Cardiac septum (tissue), 1 donor: ENCODE measurements around the gene SFI1. TPM values are rescaled to one million over a fixed set of nuclear protein-coding genes. Genes with fewer than 3 reads are reported as not detected.
"Not testable (repeated sequence)": the region's sequence is repeated elsewhere in the genome, so short reads cannot be mapped to it uniquely, and the experiment has no call there.

Source experiments
- DNase-seq: peaks from one replicate; pipeline ENCODE4 v3.0.0-alpha.2; 2020; ENCODE audit warnings: low spot score
- intact Hi-C: fragments of 100-400 bp; cut with DNase I; formaldehyde crosslinking; loops from one replicate; pipeline ENCODE4 v1.14.0; 2022
- total RNA-seq: library from RNA; stranded (reverse); fragmentation: NEBNext Ultra II Directional; extraction: Animal tissue kit (Norgen Biotek cat#: 25700); gene quantifications from one replicate; pipeline ENCODE4 v1.2.1, GENCODE V29; 2021
- donor health status: DM: no; HTN: no; CAD: no.

Gene SFI1
- total RNA-seq, 1 donor from 2014 or later = 8.6 TPM

DNA sequence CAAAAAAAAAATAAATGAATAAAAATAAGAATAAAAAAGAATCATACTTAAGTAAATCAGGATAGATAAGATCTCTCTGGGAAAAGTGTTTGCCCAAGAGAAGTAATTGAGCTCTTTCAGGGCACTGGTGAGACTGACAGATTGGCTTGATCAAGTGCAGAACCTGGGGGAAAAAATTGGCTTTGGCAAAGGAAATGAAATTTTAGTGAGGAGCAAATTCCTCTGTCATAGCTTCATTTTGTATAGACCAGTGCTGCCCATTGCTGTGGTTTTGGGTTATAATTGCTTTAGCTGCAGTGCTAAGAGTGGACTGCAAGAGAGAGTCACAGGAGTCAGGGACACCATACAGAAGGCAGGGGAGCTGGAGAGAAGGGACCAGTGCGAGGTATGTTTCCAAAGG lies 35.7 kb downstream of the SFI1 start:
- intact Hi-C loops = no loop called here
- no peak for DNase-seq

- intact Hi-C loops = no loop called here
- no peak for DNase-seq
Observed at GRCh38 chr22:31533374-31533773, 37.0 kb downstream of the SFI1 start.

DNA sequence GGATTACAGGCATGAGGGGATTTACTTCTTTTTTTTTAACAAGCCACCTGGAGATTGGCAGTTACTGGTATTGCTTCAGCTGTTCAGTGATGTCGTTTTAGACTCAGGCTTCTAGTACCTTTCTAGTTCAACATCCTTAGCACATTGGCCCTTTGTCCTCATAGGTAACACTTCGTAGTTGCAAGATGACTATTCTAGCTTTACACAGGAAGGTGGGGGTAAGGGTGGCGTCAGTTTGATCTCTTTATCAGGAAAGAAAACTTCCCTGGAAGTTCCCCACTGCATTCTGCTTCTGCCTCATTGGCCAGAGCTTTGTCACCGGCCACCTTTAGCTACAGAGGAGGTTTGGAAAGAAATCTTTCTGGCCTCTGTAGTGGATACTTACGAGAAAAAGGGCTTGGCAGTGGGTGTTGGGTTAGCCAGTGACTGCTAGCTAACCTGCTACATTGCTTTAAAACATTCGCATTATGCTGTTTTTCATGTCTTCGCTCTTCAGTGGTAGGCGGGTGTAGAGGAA lies 40.7 kb downstream of the SFI1 start:
- DNase-seq = no peak
- intact Hi-C loops = no loop called here

GRCh38 chr22:31538815-31539214 lies 42.5 kb downstream of the SFI1 start:
- DNase-seq = no peak
- intact Hi-C loops = no loop called here

GRCh38 chr22:31540166-31540565 lies 43.8 kb downstream of the SFI1 start:
- DNase-seq, intact Hi-C loops: not testable (repeated sequence)

- intact Hi-C loops = no loop called here
- no peak for DNase-seq
Observed at GRCh38 chr22:31540966-31541365, 44.6 kb downstream of the SFI1 start.

DNA sequence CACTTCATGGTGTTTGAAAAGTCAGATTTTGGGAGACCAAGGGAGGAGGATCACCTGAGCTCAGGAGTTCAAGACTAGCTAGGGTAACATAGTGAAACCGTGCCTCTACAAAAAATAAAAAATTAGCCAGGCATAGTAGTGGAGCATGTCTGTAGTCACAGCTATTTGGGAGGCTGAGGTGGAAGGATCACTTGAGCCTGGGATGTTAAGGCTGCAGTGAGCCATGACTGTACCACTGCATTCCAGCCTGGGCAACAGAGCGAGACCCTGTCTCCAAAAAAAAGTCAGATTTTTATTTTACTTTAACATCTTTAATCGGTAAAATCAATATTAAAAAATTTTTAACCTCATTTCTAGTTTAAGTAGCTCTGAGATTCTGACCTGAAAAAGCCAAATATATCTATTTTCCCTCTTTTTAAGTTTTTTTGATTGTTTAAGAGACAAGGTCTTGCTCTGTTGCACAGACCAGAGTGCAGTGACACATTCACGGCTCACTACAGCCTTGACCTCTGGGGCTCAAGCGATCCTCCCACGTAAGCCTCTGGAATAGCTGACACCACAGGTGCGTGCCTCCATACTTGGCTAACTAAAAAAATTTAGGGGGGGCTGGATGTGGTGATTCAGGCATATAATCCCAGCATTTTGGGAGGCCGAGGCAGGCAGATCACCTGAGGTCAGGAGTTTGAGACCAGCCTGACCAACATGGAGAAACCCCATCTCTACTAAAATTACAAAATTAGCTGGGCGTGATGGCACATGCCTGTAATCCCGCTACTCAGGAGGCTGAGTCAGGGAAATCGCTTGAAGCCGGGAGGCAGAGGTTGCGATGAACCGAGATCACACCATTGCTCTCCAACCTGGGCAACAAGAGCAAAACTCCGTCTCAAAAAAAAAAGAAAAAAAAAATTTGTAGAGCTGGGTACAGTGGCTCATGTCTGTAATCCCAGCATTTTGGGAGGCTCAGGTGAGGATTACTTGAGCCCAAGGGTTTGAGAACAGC lies 48.4 kb downstream of the SFI1 start:
- DNase-seq = no peak
- intact Hi-C loops = no loop called here

DNA sequence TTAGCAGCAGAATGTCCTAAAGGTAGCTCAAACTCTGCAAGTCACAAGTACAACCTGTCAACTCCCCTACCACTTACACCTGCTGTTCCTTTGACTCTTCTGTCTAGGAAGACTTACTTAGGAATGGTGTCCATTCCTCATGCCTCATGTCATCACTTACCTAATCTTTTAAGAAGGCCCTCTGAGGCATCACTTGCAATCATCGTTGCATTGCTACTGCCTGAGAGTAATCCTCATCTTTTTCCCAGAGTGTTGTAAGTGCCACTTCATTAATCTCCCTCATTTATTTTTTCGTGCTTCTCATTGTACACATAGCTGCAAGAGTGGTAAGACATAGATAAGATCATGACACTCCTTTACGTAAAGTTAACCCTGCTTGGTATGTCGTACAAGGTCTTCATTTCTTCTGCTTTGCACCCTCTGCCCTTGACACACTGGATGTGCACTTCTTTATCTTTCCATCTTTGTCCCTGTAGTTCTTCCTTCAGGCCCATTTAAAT lies 54.6 kb downstream of the SFI1 start:
- intact Hi-C loops = no loop called here
- no peak for DNase-seq

DNA sequence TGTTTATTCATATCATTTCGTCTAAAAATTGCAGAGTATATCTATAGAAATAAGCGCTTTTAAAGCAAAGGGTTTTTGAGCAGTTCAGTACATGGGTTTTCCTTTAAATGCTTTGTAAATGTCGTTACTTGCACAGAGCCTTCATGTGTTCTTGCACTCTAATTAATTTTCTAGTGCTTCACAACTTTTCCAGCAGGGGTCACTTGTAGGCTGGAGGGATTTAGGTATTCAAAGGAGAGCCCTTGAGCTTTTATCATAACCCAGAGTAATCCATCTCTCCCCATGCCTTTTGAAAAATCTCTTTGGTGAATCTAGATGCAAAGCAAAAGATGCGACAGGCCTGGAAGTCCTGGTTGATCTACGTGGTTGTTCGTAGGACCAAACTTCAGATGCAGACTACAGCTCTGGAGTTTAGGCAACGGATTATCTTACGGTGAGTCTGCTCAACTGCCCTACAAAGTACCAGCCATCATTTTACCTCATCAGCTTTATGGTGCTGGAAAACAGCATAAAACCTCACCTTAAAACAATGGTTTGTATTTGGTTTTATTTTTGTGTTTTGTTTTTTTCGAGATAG lies 60.4 kb downstream of the SFI1 start:
- DNase-seq = no peak
- intact Hi-C loops = no loop called here

DNA sequence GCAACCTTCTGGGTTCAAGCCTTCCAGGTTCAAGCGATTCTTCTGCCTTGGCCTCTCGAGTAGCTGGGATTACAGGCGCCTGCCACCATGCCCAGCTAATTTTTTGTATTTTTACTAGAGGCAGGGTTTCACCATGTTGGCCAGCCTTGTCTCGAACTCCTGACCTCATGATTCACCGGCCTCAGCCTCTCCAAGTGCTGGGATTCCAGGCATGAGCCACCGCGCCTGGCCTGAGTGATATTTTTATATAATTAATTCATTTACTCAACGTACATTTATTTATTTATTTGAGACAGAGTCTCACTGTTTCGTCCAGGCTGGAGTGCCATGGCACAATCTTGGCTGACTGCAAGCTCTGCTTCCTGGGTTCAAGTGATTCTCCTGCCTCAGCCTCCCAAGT lies 62.2 kb downstream of the SFI1 start:
- intact Hi-C loops = not testable (repeated sequence)

DNA sequence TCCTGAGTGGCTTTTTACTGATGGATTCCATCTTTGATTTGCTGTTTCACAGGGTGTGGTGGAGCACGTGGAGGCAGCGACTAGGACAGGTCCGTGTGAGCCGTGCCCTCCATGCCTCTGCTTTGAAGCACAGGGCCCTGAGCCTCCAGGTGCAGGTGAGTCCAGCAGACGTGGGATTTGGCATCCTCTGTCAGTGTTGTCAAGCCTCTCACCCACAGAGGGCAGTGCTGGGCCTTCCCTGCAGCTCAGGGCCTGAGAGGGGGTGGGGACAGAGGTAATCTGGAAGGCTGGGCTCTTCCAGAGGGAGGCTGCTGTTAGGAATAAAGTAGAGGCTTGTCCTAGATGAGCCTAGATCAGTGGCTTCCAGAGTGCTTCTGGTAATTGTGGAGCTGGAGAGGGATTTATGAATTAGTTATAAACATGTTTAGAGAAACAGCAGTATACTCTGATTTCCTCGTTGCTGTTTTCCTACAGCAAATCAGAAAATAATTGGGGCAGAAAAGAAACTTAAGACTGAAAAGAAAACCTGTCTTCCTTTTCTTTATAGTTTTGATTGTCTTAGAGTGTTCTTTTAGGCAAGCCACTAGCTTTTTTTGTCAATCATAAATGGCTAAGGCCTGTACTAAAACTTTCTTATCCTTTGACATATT lies 65.0 kb downstream of the SFI1 start:
- peak; percentile 75 for DNase-seq
- intact Hi-C loops = loop anchor here (2.0 kb wide), 1 partner anchor 71 kb away; no protein-coding TSS in a partner anchor

More for the DNA sequence above, 62.2 kb downstream of the SFI1 start:
- not testable (repeated sequence) for DNase-seq

- DNase-seq = no peak
- intact Hi-C loops = loop anchor here (2.0 kb wide), 1 partner anchor 71 kb away; no protein-coding TSS in a partner anchor
Observed at GRCh38 chr22:31561970-31562369, 65.6 kb downstream of the SFI1 start.

DNA sequence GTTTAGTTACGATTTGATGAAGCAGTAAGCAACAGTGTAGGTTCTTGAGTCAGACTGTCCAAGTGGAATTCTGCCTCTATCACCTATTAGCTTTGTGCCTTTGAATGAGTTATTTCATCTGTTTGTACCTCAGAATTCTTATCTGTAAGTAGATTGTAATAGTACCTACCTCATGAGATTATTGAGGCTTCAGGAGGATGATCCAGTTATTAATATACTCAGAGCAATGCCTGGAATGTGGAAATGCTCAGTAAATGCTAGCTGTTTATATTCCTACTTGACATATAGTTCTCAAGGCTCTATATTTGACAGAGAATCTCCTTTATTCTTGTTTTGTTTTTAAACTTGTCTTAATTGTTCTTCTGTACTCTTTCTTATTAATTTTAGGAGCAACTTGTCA lies 70.1 kb downstream of the SFI1 start:
- intact Hi-C loops = no loop called here

GRCh38 chr22:31567196-31567595 lies 70.9 kb downstream of the SFI1 start:
- intact Hi-C loops = no loop called here
- DNase-seq = no peak

More for the DNA sequence above, 70.1 kb downstream of the SFI1 start:
- no peak for DNase-seq

- intact Hi-C loops = no loop called here
- no peak for DNase-seq
Observed at GRCh38 chr22:31567702-31568101, 71.4 kb downstream of the SFI1 start.

- intact Hi-C loops = no loop called here
Observed at GRCh38 chr22:31569126-31569525, 72.8 kb downstream of the SFI1 start.

DNA sequence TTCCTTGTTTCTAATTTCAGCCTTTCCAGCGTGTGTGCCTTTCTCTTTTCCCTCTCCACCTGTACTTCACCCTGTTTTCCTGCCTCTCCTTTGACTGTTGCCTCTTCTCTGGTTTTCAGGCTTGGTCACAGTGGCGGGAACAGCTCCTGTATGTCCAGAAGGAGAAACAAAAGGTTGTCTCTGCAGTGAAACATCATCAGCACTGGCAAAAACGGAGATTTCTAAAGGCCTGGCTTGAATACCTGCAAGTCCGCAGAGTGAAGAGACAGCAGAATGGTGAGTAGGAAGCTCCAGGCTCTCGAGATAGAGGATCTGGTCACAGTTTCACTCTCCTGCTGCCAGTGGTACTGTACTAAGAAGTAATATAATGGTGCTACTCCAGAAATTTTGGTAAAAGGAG lies 76.6 kb downstream of the SFI1 start:
- intact Hi-C loops = no loop called here
- no peak for DNase-seq

More at GRCh38 chr22:31569126-31569525, 72.8 kb downstream of the SFI1 start:
- no peak for DNase-seq

DNA sequence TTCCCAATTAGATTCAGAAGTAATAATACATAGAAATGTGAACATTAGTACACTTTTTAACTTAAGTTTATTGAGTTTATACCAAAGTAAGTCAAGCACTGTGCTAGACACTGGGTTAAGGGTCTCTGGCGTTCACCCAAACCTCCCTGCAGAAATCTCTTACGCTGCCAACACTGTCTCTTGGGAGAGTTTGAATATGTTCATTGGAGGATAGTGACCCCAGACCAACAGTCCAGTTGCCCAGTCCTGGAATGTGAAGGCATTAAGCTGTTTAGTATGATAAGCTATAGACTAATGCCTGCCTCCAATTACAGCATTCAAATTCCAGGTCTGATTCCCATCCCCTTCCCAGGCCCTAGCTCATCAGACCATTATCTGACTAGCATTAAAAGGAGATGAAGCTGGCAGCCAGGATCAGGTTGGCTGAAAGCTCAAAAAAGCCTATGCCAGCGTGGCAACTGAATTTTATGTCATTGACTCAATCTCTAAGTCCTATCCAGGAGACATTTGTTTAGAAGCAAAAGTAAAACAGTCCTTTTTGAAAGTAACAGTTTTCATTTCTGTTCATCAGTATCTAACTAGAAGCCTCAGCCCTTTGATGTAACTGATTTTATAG lies 77.8 kb downstream of the SFI1 start:
- intact Hi-C loops = no loop called here
- DNase-seq = no peak

GRCh38 chr22:31575190-31575589 lies 78.9 kb downstream of the SFI1 start:
- intact Hi-C loops = no loop called here
- DNase-seq = no peak
